AG04449 (cell line): ENCODE data around the gene NGEF.

ENCODE experiments used
- CTCF ChIA-PET: fragments of 350-600 bp; formaldehyde crosslinking; extraction: SDS; loops from one replicate; lab custom pipeline; 2021; ENCODE audit warnings: antibody characterized with exemption; lab: Yijun Ruan, JAX
- POLR2A ChIA-PET: fragments of 400-600, 350-600 bp; formaldehyde crosslinking; extraction: SDS; loops from one replicate; lab custom pipeline; 2020; ENCODE audit warnings: antibody characterized with exemption, inconsistent platforms; lab: Yijun Ruan, JAX
- DNase-seq: peaks from one replicate; pipeline ENCODE4 v3.0.0-alpha.2; 2010; ENCODE audit warnings: low read depth, low spot score
- H3K4me3 ChIP-seq: 2 replicates; pipeline ENCODE4 v1.5.1; 2011; ENCODE audit warnings: low read depth, mild to moderate bottlenecking, control low read depth, low read length
- TF ChIP-seq, protein P1 (sequence below): IDR thresholded peaks from one replicate; pipeline ENCODE4 v1.5.1; 2011; ENCODE audit warnings: mild to moderate bottlenecking, moderate library complexity, low read length, control low read depth, inconsistent platforms; ENCODE audit not compliant: insufficient read depth; ENCODE audit errors: missing control alignments

The NGEF gene

DNA sequence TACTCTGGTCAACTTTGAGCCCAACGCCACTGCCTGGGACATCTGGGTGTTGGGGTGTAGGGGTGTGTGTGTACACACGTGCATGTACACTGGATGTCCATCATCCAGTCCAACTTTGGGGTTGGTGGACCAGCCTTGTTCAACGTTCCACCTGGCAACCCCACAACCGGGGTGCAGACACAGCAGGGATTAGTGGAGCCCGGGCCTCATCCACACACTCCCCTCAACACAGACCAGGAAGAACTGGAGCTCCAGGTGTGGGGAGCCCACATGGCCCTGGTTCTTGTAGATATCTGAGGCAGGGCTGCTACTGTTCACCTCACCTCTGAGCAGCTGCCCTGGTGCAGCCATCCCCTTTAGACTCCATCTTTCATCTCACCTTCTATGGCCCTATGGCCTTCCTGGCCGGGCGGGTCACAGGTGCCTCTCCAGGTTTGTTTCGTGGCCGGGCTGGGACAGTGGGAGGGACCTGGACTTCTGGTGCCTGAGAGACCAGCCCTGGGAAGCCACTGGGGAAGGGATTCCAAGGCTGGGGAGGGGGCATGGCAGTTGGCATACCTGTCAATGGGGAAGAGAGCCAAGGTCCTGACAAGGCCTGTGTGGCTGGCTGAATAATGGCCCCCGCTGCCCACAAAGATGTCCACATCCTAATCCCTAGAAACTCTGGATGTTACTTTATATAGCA is 26.9 kb upstream of the NGEF start:
- POLR2A ChIA-PET: no interaction called here
- no peak overlapping the region for H3K4me3 ChIP-seq
- CTCF ChIA-PET: interaction anchor here (0.8 to 2.1 kb wide), 2 partner anchors 13 to 15 kb away, joined by 4 to 7 read pairs; no protein-coding TSS in a partner anchor
- DNase-seq: no peak
- TF ChIP-seq, protein P1, sequence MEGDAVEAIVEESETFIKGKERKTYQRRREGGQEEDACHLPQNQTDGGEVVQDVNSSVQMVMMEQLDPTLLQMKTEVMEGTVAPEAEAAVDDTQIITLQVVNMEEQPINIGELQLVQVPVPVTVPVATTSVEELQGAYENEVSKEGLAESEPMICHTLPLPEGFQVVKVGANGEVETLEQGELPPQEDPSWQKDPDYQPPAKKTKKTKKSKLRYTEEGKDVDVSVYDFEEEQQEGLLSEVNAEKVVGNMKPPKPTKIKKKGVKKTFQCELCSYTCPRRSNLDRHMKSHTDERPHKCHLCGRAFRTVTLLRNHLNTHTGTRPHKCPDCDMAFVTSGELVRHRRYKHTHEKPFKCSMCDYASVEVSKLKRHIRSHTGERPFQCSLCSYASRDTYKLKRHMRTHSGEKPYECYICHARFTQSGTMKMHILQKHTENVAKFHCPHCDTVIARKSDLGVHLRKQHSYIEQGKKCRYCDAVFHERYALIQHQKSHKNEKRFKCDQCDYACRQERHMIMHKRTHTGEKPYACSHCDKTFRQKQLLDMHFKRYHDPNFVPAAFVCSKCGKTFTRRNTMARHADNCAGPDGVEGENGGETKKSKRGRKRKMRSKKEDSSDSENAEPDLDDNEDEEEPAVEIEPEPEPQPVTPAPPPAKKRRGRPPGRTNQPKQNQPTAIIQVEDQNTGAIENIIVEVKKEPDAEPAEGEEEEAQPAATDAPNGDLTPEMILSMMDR: no peak

DNA sequence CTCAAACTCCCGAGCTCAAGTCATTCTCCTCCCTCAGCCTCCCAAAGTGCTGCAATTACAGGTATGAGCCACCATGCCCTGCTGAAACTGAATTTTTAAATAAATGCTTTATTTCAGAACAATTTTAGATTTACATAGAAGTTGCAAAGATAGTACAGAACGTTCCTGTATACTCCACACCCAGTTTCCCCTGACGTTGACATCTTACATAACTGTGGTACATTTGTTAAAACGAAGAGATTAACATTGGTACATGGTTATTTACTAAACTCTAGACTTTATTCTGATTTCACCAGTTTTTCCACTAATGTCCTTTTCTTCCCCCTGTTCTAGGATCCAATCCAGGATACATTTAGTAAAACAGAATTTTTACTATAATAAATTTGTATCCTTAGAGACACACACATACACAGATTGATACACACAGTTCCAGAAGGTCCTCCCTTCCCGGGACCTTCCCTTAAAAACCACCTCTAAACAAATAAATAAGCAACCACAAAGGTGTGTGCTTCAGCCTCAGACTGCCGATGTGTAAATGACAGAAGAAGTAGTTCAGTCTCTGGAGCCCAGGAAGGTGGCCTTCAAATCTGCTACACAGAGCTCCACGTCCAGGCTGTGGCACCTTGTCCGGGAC is 26.3 kb upstream of the NGEF start:
- TF ChIP-seq, protein P1: no peak
- ChIA-PET CTCF (no interaction called here), POLR2A (no interaction called here)
- no peak overlapping the region for H3K4me3 ChIP-seq
- no peak for DNase-seq

DNA sequence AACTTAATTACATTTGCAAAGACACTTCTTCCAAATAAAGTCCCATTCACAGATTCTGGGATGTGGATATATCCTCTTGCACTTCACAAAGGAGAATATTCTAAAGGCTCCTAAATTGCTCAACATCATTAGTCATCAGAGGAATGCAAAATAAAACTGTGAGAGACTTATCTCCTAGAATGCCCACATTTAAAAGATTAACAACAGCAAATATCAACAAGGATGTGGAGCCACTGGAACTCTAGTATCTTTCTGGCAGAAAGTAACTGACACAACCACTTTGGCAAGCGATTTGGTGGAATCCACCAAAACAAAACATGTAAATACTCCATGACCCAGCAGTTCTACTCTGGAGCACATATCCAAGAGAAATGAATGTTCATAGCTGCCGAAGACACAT is 24.0 kb upstream of the NGEF start:
- no peak overlapping the region for H3K4me3 ChIP-seq
- ChIA-PET CTCF (interaction anchor here (0.6 to 1.3 kb wide), 2 partner anchors 17 to 340 kb away, joined by 3 read pairs; no protein-coding TSS in a partner anchor), POLR2A (no interaction called here)
- TF ChIP-seq, protein P1: no peak
- DNase-seq: no peak

DNA sequence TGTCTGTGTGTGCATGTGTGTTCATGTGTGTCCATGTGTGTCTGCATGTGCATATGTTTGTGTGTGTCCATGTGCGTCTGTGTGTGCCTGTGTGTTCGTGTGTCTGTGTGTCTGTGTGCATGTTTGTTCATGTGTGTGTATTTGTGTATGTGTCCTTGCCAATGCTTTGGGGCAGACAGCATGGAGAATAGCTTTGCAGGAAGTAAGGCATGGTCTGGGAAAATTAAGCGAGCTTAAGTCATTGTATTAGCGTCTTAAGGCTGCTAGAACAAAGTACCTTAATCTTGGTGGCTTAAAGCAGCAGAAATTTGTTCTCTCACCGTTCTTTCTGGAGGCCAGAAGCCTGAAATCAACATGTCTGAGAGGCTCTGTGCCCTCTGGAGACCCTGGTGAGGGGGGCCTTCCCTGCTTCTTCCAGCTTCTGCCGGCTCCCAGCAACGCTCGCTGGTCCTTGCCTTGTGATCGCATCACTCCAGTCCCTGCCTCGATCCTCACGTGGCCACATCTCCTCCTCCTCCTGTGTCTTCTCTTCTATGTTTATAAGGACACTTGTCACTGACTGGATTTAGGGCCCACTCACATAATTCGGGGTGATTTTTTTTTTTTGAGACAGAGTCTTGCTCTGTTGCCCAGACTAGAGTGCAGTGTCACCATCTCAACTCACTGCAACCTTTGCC is 23.2 kb upstream of the NGEF start:
- DNase-seq: no peak
- ChIA-PET CTCF (interaction anchor here (1.3 kb wide), 1 partner anchor 18 kb away, joined by 3 read pairs; no protein-coding TSS in a partner anchor), POLR2A (no interaction called here)
- TF ChIP-seq, protein P1: no peak
- no peak overlapping the region for H3K4me3 ChIP-seq

DNA sequence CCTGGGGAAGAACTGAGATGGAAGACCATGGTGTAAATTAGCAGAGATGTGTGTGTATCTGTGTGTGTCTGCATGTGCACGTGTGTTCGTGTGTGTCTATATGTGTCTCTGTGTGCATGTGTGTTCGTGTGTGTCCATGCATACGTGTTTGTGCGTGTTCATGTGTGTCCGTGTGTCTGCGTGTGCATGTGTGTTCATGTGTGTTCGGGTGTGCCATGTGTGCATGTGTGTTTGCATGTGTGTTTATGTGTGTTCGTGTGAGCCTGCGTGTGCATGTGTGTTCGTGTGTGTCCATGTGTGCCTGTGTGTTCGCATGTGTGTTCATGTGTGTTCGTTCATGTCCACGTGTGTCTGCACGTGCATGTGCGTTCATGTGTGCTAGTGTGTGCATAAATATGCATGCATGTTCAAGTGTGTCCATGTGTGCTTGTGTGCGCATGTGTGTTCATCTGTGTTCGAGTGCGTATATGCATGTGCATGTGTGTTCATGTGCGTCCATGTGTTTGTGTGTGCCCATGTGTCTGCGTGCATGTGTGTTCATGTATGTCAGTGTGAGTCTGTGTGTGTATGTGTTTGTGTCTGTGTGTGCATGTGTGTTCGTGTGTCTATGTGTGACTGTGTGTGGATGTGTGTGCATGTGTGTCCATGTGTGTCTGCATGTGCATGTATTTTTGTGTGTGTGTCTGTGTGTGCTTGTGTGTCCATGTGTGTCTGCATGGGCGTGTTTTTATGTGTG is 22.5 kb upstream of the NGEF start:
- CTCF ChIA-PET: interaction anchor here (7.8 kb wide), 1 partner anchor 18 kb away, joined by 52 read pairs; no protein-coding TSS in a partner anchor
- POLR2A ChIA-PET: interaction anchor here (0.5 kb wide), 1 partner anchor 19 kb away, joined by 4 read pairs; no protein-coding TSS in a partner anchor
- no peak for DNase-seq
- no peak overlapping the region for H3K4me3 ChIP-seq
- TF ChIP-seq, protein P1: no peak
